Left lung (tissue), 10 donors: ENCODE results near the gene PNLIPRP3. TPM values are rescaled to one million over a fixed set of nuclear protein-coding genes. Genes with fewer than 3 reads are reported as not detected.
A peak's percentile ranks its signal among the peaks of the same experiment; 100 is the strongest.

Experiments used
- ATAC-seq: fragments of 200-7000 bp; cut with Tn5 transposase; one replicate; pipeline ENCODE4 v1.9.1; 2020; ENCODE audit warnings: moderate library complexity
- DNase-seq, 4 donors: peaks; one replicate each; pipeline ENCODE4 v3.0.0-alpha.2; 2013 to 2020
- H3K27ac ChIP-seq, 2 donors: fragments of 200-600 bp; sonication (generic) in 1 of 2; one replicate each; pipeline versions ENCODE4 v1.5.0 to v1.8.0; 2020 to 2021
- H3K27me3 ChIP-seq, 2 donors: fragments of 200-600 bp; sonication (generic) in 1 of 2; one replicate each; pipeline versions ENCODE4 v1.5.0 to v1.8.0; 2020 to 2021
- H3K36me3 ChIP-seq, 2 donors: fragments of 200-600 bp; sonication (generic) in 1 of 2; one replicate each; pipeline versions ENCODE4 v1.5.0 to v1.8.0; 2020 to 2021
- H3K4me1 ChIP-seq, 2 donors: fragments of 200-600 bp; one replicate each; pipeline ENCODE4 v1.8.0; 2021
- H3K4me3 ChIP-seq, 2 donors: fragments of 200-600 bp; sonication (generic) in 1 of 2; one replicate each; pipeline versions ENCODE4 v1.5.0 to v1.8.0; 2020 to 2021; ENCODE audit warnings: mild to moderate bottlenecking in 1 of 2
- H3K9me3 ChIP-seq, 2 donors: fragments of 200-600 bp; sonication (generic) in 1 of 2; one replicate each; pipeline versions ENCODE4 v1.5.0 to v1.8.0; 2020 to 2021
- intact Hi-C, 2 donors: fragments of 100-400 bp; cut with DNase I; formaldehyde crosslinking; loops; one replicate each; pipeline versions ENCODE4 v1.11.2 to v1.14.2; 2022
- polyA plus RNA-seq, 6 donors: library from polyadenylated mRNA; unstranded; fragments of 120-200 nt; gene quantifications; one replicate each; pipeline ENCODE4 v1.2.1, GENCODE V29; 2013; ENCODE audit not compliant: insufficient read length in 6 of 6
- total RNA-seq, 2 donors: library from RNA; stranded (reverse); fragmentation: NEBNext Ultra II Directional; extraction: Animal tissue kit (Norgen Biotek cat#: 25700); gene quantifications; one replicate each; pipeline ENCODE4 v1.2.1, GENCODE V29; 2021
- TF ChIP-seq, protein P1 (sequence below), 2 donors: fragments of 200-600 bp; sonication (generic) in 1 of 2; IDR thresholded peaks; one replicate each; pipeline versions ENCODE4 v1.5.0 to v1.8.0; 2021; ENCODE audit warnings: antibody characterized with exemption in 2 of 2
- donor health status: DM: no; HTN: yes; CAD: no.
- donor health status: DM: no; HTN: no; CAD: no.

PNLIPRP3 gene
- total and polyA plus RNA-seq, 8 donors, result 0.29 to 0.42 TPM; not detected in 6

DNA sequence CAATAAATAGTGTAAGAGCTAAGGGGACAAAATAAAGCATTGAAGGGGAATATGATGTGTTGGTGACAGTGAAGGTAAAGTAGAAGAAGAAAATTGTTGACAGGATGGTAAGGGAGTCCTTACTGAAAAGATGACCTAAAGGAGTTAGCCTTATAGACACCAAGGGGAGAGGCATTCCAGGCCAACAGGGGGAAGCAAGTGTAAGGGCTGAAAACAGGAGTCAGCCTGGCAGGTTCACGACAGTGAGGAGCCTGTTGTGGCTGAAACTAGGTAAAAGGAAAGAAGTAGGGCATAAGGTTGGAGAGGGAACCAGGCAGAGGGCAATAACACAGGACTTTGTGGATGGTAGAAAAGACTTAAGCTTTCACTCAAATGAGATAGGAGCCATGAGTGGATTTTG, 34.0 kb downstream of the PNLIPRP3 start:
- TF ChIP-seq, protein P1, sequence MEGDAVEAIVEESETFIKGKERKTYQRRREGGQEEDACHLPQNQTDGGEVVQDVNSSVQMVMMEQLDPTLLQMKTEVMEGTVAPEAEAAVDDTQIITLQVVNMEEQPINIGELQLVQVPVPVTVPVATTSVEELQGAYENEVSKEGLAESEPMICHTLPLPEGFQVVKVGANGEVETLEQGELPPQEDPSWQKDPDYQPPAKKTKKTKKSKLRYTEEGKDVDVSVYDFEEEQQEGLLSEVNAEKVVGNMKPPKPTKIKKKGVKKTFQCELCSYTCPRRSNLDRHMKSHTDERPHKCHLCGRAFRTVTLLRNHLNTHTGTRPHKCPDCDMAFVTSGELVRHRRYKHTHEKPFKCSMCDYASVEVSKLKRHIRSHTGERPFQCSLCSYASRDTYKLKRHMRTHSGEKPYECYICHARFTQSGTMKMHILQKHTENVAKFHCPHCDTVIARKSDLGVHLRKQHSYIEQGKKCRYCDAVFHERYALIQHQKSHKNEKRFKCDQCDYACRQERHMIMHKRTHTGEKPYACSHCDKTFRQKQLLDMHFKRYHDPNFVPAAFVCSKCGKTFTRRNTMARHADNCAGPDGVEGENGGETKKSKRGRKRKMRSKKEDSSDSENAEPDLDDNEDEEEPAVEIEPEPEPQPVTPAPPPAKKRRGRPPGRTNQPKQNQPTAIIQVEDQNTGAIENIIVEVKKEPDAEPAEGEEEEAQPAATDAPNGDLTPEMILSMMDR (IDR thresholded peaks at IDR 0.05), result no peak
- no peaks in the 10 kb centered on the region for H3K36me3 ChIP-seq
- H3K27ac ChIP-seq, result no peak overlapping the region
- no peak for ATAC-seq
- H3K27me3 ChIP-seq, result no peaks in the 10 kb centered on the region
- H3K9me3 ChIP-seq, result no peaks in the 10 kb centered on the region
- H3K4me3 ChIP-seq, result no peak overlapping the region
- no peak for DNase-seq
- H3K4me1 ChIP-seq, result no peaks in the 10 kb centered on the region
- intact Hi-C loops, result no loop called here

DNA sequence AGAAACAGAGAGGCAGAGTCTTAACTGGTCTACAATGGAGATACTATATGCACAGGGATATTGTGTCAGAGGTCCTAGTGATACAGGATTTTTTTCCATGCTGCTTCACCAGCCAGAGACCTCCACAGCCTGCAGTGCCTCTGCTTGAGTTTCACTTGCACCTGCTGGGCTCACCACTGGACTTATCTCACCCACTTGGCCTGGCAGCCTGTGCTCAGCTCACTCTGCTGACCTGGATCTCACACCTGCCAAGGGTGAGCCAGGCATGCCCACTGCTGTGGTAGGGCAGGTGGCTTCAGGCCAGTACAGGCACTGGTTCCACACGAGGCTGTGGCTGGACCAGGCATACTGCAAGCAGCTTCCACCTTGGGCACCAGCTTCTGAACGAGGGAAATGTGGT, 36.6 kb downstream of the PNLIPRP3 start:
- ATAC-seq, result no peak
- intact Hi-C loops, result no loop called here
- no peaks in the 10 kb centered on the region for H3K9me3 ChIP-seq
- H3K27ac ChIP-seq, result no peak overlapping the region
- H3K4me1 ChIP-seq, result no peaks in the 10 kb centered on the region
- H3K4me3 ChIP-seq, result no peak overlapping the region
- peak in 1 of 4 donors; percentile 41 for DNase-seq
- TF ChIP-seq, protein P1 (IDR thresholded peaks at IDR 0.05), result no peak
- no peaks in the 10 kb centered on the region for H3K27me3 ChIP-seq
- no peaks in the 10 kb centered on the region for H3K36me3 ChIP-seq

DNA sequence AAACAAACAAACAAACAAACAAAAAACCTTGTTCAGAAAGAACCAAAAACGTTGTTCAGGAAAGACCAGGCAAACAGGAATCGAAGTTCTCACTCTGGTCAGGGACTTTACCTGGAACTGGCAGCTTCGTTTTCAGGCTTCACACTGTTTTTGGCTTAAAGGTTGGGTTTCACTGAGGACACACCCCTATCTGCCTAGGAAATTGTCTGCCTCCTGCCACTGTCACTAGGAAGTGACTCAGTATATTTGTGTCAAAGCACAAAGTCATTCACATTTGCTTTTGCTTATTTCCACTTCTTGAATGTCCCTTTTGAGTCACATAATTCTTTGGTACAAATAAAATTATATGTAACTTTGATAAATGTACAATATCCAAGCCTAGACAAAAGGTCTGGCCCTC, 37.9 kb downstream of the PNLIPRP3 start:
- TF ChIP-seq, protein P1 (IDR thresholded peaks at IDR 0.05), result no peak
- ATAC-seq (no peak), DNase-seq (no peak)
- H3K4me3 ChIP-seq, result no peak overlapping the region
- intact Hi-C loops, result no loop called here
- H3K27me3 ChIP-seq, result no peaks in the 10 kb centered on the region
- no peaks in the 10 kb centered on the region for H3K36me3 ChIP-seq
- no peaks in the 10 kb centered on the region for H3K9me3 ChIP-seq
- no peaks in the 10 kb centered on the region for H3K4me1 ChIP-seq
- no peak overlapping the region for H3K27ac ChIP-seq

DNA sequence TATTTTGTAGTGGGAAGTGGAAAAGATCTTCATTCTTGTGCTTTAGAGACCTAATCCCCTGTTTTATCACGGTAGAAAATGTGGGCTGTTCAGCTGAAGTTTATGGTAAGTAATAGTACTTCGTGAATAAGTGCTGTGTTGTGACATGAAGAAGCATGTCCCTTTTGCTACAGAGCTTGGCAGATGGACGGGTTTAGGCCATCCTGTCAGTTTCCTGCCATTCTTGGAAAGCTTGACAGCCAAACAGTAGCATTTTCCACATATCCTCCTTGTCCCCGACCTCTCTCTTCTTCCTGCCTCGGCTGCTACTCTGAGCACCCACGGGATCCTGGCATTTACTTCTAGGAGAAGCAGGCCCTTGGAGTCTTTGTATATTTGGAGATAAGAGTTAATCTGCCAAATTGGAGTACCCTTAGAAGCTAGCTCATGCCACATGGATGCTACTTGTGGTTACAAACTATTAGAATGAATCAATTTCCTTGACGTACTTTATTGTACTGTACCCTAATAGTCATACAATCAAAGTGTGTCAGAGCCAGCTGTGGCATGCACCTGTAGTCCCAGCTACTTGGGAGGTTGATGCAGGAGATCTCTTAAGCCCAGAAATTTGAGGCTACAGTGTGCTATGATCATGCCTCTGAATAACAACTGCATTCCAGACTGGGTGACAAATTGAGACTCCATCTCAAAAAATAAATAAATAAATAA, 39.2 kb downstream of the PNLIPRP3 start:
- H3K27ac ChIP-seq, result no peak overlapping the region
- no peaks in the 10 kb centered on the region for H3K9me3 ChIP-seq
- DNase-seq (no peak), ATAC-seq (no peak)
- H3K36me3 ChIP-seq, result no peaks in the 10 kb centered on the region
- intact Hi-C loops, result no loop called here
- TF ChIP-seq, protein P1 (IDR thresholded peaks at IDR 0.05), result no peak
- H3K4me3 ChIP-seq, result no peak overlapping the region
- no peaks in the 10 kb centered on the region for H3K27me3 ChIP-seq
- no peaks in the 10 kb centered on the region for H3K4me1 ChIP-seq

DNA sequence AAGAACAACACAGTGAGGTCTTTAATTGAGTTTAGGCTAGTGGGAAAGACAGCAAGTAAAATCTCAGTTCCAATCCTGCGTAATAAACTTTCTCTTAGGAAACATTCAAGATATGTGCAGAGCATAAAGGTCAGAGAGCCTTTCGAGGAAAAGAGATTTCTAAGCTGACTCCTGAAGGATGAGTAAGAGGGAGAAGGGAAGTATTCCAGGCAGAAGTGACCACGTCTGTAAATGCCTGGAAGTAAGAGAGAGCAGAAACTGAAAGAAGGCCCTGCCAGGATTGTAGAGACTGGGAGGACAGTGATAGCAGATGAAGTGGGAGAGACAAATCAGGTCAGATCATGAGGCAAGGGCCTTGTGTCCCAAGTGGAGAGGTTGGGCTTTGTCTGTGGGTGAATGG, 41.8 kb downstream of the PNLIPRP3 start:
- Histone ChIP-seq H3K27me3 (no peaks in the 10 kb centered on the region), H3K27ac (no peak overlapping the region), H3K36me3 (no peaks in the 10 kb centered on the region), H3K9me3 (no peaks in the 10 kb centered on the region), H3K4me3 (no peak overlapping the region), H3K4me1 (no peaks in the 10 kb centered on the region)
- intact Hi-C loops, result no loop called here
- DNase-seq (no peak), ATAC-seq (no peak)
- TF ChIP-seq, protein P1 (IDR thresholded peaks at IDR 0.05), result no peak
